ENCODE results near the gene FNDC3B.

FNDC3B gene

DNA sequence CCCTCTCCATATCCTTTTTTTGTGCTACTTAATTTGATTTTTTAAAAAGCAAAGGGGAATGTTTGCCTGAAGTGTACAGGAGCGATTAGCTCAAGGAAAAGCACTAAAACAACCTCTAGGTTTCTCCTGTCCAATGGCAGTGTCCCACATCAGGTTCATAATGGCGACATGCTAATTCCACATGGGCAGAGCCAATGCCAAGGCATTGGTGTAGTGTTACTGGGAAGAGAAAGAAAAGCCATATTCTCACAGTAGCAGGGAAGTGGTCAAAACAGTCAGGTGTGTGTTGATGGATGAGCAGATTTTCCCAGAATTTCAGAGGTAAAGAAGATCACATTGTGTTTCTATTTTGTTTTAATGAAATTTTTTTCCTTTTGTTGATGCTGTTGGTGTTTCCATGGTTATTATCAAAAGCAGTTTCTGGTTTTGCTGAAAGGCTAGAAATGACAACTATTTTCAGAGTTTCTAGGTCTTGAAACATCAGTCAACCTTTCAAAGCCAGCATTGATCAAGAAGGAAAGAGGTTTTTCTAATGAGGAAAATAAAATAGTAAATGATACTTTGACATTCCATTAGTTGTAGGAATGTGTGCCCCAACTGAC is 65.2 kb downstream of the FNDC3B start:
- TF ChIP-seq TEAD4 (IDR thresholded peaks at IDR 0.05) (no peak; the same call in 1 of the 2 replicates), EP300 (IDR thresholded peaks at IDR 0.05; ENCODE audit: borderline replicate concordance) (no peak), YY1 (IDR thresholded peaks at IDR 0.05; ENCODE audit: low read depth) (peak; percentile 91), CEBPB (IDR thresholded peaks at IDR 0.05) (no peak), EGR1 (IDR thresholded peaks at IDR 0.05) (no peak)
- TF ChIP-seq, protein P1, sequence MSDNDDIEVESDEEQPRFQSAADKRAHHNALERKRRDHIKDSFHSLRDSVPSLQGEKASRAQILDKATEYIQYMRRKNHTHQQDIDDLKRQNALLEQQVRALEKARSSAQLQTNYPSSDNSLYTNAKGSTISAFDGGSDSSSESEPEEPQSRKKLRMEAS (IDR thresholded peaks at IDR 0.05): peak; percentile 44; the same call in 1 of the 2 replicates

DNA sequence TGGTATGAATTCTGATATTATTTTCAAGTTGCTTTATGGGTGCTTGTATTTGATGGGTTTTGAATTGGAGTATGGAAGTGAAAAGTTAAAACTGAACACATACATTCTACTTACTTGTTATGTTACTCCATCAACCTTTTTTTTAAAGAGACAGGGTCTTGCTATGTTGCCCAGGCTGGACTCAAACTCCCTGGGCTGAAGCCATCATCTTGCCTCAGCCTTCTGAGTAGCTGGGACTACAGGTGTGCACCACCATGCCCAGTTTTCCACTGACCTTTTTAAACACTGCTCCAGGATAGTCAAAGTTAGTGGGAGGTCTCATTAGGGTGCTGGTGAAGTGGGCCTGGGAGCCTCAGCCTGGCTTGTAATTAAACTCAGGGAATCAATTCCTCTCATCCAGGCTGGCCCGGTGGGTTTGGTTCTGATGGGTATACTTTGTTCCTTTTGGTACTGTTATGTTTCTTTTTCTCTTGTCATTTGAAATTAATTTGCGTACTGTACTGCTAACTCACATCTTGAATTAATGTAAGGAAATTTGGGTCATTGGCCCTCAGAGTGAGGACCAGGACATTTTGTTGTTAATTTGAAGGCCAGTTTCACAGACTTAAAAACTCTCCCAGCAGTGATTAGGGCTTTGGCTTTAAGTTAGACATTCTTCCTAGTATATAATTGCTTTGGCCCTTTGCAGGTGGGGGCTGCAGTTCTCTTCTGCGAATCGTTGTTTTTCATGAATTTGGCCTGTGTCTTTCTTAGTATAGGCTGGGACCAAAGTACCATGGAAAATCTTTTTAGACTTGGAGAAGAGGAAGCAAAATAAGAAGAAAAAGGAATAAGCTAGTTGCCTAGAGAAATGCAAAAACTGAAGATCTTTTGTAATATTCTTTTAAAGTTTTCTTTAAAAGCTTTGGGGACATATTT is 66.9 kb downstream of the FNDC3B start:
- TF ChIP-seq CEBPB (IDR thresholded peaks at IDR 0.05): no peak
- TF ChIP-seq TEAD4 (IDR thresholded peaks at IDR 0.05): no peak
- TF ChIP-seq EGR1 (IDR thresholded peaks at IDR 0.05): no peak
- TF ChIP-seq RAD21 (IDR thresholded peaks at IDR 0.05; ENCODE audit: low read depth): no peak
- no peak for TF ChIP-seq NFIC (IDR thresholded peaks at IDR 0.05)
- TF ChIP-seq, protein P1 (IDR thresholded peaks at IDR 0.05): no peak
- TF ChIP-seq, protein P2, sequence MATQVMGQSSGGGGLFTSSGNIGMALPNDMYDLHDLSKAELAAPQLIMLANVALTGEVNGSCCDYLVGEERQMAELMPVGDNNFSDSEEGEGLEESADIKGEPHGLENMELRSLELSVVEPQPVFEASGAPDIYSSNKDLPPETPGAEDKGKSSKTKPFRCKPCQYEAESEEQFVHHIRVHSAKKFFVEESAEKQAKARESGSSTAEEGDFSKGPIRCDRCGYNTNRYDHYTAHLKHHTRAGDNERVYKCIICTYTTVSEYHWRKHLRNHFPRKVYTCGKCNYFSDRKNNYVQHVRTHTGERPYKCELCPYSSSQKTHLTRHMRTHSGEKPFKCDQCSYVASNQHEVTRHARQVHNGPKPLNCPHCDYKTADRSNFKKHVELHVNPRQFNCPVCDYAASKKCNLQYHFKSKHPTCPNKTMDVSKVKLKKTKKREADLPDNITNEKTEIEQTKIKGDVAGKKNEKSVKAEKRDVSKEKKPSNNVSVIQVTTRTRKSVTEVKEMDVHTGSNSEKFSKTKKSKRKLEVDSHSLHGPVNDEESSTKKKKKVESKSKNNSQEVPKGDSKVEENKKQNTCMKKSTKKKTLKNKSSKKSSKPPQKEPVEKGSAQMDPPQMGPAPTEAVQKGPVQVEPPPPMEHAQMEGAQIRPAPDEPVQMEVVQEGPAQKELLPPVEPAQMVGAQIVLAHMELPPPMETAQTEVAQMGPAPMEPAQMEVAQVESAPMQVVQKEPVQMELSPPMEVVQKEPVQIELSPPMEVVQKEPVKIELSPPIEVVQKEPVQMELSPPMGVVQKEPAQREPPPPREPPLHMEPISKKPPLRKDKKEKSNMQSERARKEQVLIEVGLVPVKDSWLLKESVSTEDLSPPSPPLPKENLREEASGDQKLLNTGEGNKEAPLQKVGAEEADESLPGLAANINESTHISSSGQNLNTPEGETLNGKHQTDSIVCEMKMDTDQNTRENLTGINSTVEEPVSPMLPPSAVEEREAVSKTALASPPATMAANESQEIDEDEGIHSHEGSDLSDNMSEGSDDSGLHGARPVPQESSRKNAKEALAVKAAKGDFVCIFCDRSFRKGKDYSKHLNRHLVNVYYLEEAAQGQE (IDR thresholded peaks at IDR 0.05; ENCODE audit: low read depth): no peak
- no peak for TF ChIP-seq EP300 (IDR thresholded peaks at IDR 0.05; ENCODE audit: borderline replicate concordance)
- TF ChIP-seq, protein P3, sequence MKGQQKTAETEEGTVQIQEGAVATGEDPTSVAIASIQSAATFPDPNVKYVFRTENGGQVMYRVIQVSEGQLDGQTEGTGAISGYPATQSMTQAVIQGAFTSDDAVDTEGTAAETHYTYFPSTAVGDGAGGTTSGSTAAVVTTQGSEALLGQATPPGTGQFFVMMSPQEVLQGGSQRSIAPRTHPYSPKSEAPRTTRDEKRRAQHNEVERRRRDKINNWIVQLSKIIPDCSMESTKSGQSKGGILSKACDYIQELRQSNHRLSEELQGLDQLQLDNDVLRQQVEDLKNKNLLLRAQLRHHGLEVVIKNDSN (IDR thresholded peaks at IDR 0.05): no peak
- no peak for TF ChIP-seq YY1 (IDR thresholded peaks at IDR 0.05; ENCODE audit: low read depth)
- TF ChIP-seq TAF1 (IDR thresholded peaks at IDR 0.05; ENCODE audit: low read depth): no peak
- TF ChIP-seq FOXM1 (IDR thresholded peaks at IDR 0.05; ENCODE audit: borderline replicate concordance, low read depth): no peak
- TF ChIP-seq CREB1 (IDR thresholded peaks at IDR 0.05; ENCODE audit: low read depth): no peak
- no peak for TF ChIP-seq TCF12 (IDR thresholded peaks at IDR 0.05; ENCODE audit: low read depth)

DNA sequence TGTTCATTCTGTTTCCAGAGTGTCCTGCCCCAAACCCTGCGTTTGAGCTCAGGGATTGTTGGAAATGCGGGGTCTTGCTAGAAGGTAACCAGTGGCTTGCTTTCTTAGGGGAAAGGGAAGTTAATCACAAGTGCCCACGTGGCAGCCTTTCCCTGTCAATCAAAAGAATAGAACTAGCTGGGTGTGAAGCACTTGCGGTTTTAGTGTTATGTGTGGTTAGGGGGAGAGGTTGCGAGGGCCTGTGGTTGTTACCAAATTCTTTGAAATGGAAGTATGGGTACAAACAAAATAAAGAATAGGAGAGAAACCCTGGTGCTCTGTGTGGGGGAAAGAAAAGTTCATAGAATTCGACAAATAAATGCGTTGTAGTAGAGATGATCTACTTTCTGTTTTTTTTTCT is 67.6 kb downstream of the FNDC3B start:
- TF ChIP-seq NFIC (IDR thresholded peaks at IDR 0.05) (no peak), TEAD4 (IDR thresholded peaks at IDR 0.05) (no peak), FOXM1 (IDR thresholded peaks at IDR 0.05; ENCODE audit: borderline replicate concordance, low read depth) (no peak), YY1 (IDR thresholded peaks at IDR 0.05; ENCODE audit: low read depth) (no peak), CREB1 (IDR thresholded peaks at IDR 0.05; ENCODE audit: low read depth) (no peak), EP300 (IDR thresholded peaks at IDR 0.05; ENCODE audit: borderline replicate concordance) (no peak), TCF12 (IDR thresholded peaks at IDR 0.05; ENCODE audit: low read depth) (no peak), EGR1 (IDR thresholded peaks at IDR 0.05) (no peak), CEBPB (IDR thresholded peaks at IDR 0.05) (no peak)
- TF ChIP-seq, protein P3 (IDR thresholded peaks at IDR 0.05): no peak
- TF ChIP-seq, protein P1 (IDR thresholded peaks at IDR 0.05): no peak

DNA sequence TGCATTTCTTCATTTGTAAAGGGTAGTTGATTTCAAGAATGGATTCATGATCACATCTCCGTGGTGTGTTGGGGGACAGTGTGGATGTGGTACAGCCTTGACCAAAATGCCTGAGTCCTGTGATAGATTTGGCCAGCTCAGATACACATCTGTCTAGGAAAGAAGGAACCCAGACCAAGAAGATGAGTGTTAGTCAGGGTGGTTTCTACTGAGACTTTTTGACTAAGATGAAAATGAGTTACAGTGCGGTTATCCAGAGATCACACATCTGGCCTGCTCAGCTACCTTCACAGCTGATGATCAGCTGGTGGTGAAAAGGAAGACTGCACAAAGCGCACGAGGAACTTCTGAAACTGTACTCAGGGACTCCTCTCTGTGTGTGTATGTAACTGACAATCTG is 68.0 kb downstream of the FNDC3B start:
- no peak for TF ChIP-seq YY1 (IDR thresholded peaks at IDR 0.05; ENCODE audit: low read depth)
- TF ChIP-seq, protein P2 (IDR thresholded peaks at IDR 0.05; ENCODE audit: low read depth): no peak
- TF ChIP-seq FOXM1 (IDR thresholded peaks at IDR 0.05; ENCODE audit: borderline replicate concordance, low read depth): no peak
- no peak for TF ChIP-seq CEBPB (IDR thresholded peaks at IDR 0.05)
- no peak for TF ChIP-seq EP300 (IDR thresholded peaks at IDR 0.05; ENCODE audit: borderline replicate concordance)
- TF ChIP-seq, protein P1 (IDR thresholded peaks at IDR 0.05): no peak
- no peak for TF ChIP-seq RAD21 (IDR thresholded peaks at IDR 0.05; ENCODE audit: low read depth)
- no peak for TF ChIP-seq ZBTB7A (IDR thresholded peaks at IDR 0.05; ENCODE audit: low read depth)
- TF ChIP-seq TCF12 (IDR thresholded peaks at IDR 0.05; ENCODE audit: low read depth): no peak
- TF ChIP-seq EGR1 (IDR thresholded peaks at IDR 0.05): no peak
- TF ChIP-seq CREB1 (IDR thresholded peaks at IDR 0.05; ENCODE audit: low read depth): no peak
- TF ChIP-seq, protein P3 (IDR thresholded peaks at IDR 0.05): no peak
- TF ChIP-seq TEAD4 (IDR thresholded peaks at IDR 0.05): no peak
- no peak for TF ChIP-seq TAF1 (IDR thresholded peaks at IDR 0.05; ENCODE audit: low read depth)
- TF ChIP-seq NFIC (IDR thresholded peaks at IDR 0.05): no peak

All from Ishikawa (cell line).